Rectal smooth muscle tissue (tissue), 1 donor: ENCODE results near the gene KIAA1586.

Experiments used
- H3K27ac ChIP-seq: one replicate; pipeline ENCODE4 v1.7.0; 2013; ENCODE audit warnings: low read depth, low read length, inconsistent platforms
- H3K27me3 ChIP-seq: one replicate; pipeline ENCODE4 v1.7.0; 2013; ENCODE audit warnings: low read length; ENCODE audit not compliant: control insufficient read depth, insufficient read depth
- H3K36me3 ChIP-seq: one replicate; pipeline ENCODE4 v1.7.0; 2013; ENCODE audit warnings: low read length; ENCODE audit not compliant: control insufficient read depth, insufficient read depth
- H3K4me1 ChIP-seq: one replicate; pipeline ENCODE4 v1.7.0; 2013; ENCODE audit warnings: low read length; ENCODE audit not compliant: control insufficient read depth, insufficient read depth
- H3K4me3 ChIP-seq: one replicate; pipeline ENCODE4 v1.7.0; 2013; ENCODE audit warnings: low read length
- H3K9ac ChIP-seq: one replicate; pipeline ENCODE4 v1.7.0; 2013; ENCODE audit warnings: low read length

KIAA1586 gene

DNA sequence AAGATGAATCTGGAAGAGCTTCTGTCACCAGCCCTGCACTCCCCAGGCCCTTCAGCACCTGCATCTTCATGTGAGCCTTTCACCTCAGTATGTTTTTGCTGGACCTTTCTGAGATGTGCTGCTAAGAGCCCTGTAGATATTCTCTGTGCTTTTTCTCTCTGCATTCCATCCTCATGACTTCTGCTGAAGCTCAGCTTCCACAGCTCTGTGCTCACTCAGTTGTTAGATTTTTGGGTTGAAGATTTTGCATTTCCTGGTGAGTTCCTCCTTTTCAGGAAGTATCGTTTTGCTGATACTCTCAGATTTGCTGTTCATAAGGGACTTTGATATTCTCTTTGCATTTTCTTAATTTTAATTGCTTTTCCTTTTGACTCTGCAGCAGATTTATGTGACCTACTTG, 18.3 kb downstream of the KIAA1586 start:
- H3K9ac ChIP-seq = no peak overlapping the region
- no peaks in the 10 kb centered on the region for H3K4me1 ChIP-seq
- H3K27ac ChIP-seq = no peak overlapping the region
- no peak overlapping the region for H3K4me3 ChIP-seq
- H3K36me3 ChIP-seq = peaks cover 2% of the 10 kb centered on the region
- H3K27me3 ChIP-seq = no peaks in the 10 kb centered on the region

DNA sequence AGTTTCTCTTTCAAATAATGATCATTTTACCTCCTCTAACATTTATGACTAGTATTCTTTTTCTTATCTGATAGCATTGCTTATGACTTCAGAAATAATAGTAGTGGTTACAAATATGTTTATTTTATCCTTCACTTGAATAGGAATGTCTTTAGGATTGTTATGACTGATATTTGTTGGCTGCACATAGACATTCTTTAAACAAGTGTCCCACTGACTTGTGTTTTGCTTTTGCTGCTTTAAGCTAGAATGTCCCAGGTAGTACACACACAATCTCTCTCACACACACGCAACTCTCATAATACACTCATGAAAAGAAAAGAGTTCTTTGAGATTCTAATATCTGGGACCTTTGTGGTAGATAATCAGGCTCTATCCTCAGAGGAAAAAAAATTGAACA, 21.6 kb downstream of the KIAA1586 start:
- no peaks in the 10 kb centered on the region for H3K27me3 ChIP-seq
- H3K27ac ChIP-seq = no peak overlapping the region
- no peaks in the 10 kb centered on the region for H3K4me1 ChIP-seq
- no peak overlapping the region for H3K4me3 ChIP-seq
- H3K9ac ChIP-seq = no peak overlapping the region
- H3K36me3 ChIP-seq = no peaks in the 10 kb centered on the region

DNA sequence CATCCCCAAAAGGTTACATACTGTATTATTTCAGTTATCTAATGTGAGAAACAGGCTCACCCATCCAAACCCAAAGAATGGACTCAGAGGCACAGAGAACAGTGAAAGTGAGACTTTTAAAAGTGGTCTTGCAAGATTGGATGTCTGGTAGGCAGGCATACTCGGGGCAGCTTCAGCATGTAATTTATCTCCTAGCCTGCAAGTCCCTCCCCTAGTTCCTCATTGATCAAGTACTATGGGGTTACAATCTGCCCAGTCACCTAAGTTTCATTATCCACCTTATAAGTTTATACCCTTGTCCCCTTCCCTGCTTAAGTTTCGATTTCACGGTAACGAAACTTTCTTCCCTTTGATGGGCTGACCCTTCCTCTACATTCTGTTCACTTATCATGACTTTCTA, 22.7 kb downstream of the KIAA1586 start:
- H3K9ac ChIP-seq = no peak overlapping the region
- H3K4me3 ChIP-seq = no peak overlapping the region
- no peak overlapping the region for H3K27ac ChIP-seq

DNA sequence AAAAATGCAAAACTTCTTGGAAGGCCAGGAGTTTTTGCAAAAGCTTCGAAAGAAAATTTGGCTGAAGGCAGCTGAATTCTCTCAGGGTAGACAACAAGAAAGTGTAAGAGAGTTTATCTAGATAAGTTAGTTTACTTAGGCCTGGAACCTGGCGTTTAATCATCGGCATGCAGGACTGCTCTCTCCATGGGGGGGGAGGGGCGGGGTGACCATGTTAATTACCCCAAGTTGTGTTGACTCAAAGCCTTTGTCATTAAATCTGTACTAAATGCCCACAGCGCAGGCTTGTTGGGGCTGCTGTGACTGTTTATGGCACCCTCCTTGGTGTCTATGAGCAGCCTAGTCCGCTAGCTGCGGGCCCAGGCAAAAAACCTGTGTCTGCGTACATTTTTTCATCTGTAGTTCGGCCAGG, 23.4 kb downstream of the KIAA1586 start:
- Histone ChIP-seq H3K27me3 (no peaks in the 10 kb centered on the region), H3K9ac (no peak overlapping the region), H3K27ac (no peak overlapping the region), H3K4me3 (no peak overlapping the region), H3K36me3 (no peaks in the 10 kb centered on the region), H3K4me1 (no peaks in the 10 kb centered on the region)

More for the DNA sequence above, 22.7 kb downstream of the KIAA1586 start:
- H3K27me3 ChIP-seq = no peaks in the 10 kb centered on the region
- no peaks in the 10 kb centered on the region for H3K4me1 ChIP-seq
- no peaks in the 10 kb centered on the region for H3K36me3 ChIP-seq

DNA sequence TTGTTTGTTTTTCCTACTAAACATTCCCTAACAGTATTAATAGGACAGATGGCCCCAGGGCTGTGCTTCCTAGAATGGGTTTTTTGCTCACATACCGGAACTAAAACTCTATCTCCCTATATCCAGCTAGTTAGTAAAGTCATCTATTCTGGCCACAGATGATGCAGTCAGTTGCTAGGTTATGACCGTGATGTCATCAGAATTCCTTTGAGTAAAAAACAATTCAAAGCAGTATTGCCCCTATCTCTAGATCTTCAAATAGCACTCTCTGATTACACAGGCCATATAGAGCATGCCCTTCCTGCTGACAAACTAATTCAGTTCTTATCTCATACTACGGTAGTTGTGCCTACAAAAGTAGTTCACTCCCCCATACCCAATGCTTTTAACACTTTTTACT, 25.6 kb downstream of the KIAA1586 start:
- Histone ChIP-seq H3K36me3 (no peaks in the 10 kb centered on the region), H3K9ac (no peak overlapping the region), H3K4me1 (no peaks in the 10 kb centered on the region), H3K27me3 (no peaks in the 10 kb centered on the region), H3K27ac (no peak overlapping the region), H3K4me3 (no peak overlapping the region)

DNA sequence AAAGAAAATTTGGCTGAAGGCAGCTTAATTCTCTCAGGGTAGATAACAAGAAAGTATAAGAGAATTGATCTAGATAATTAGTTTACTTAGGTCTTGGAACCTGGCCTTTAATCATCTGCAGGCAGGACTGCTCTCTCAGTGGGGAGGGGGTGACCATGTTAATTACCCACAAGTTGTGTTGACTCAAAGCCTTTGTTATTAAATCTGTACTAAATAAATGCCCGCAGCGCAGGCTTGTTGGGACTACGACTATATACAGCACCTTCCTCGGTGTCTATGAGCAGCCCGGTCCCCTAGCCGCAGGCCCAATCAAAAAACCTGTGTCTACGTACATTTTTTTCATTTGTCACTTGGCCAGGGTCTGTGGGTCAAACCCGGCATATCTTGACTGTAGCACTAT, 27.9 kb downstream of the KIAA1586 start:
- Histone ChIP-seq H3K9ac (no peak overlapping the region), H3K36me3 (no peaks in the 10 kb centered on the region), H3K27ac (no peak overlapping the region), H3K27me3 (no peaks in the 10 kb centered on the region), H3K4me3 (no peak overlapping the region), H3K4me1 (no peaks in the 10 kb centered on the region)

DNA sequence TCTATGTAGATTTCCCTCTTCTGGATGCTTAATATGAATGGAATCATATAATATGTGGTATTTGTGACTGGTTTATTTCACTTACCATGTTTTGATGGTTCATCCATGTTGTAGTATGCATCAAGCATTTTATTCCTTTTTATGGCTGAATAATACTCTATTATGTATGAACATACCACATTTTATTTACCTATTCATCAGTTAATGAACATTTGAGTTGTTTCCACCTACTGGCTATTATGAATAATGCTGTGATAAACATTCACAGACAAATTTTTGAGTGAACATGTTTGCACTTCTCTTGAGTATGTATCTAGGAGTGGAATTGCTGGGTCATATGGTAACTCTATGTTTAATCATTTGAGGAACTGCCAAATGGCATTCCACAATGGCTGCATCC, 28.6 kb downstream of the KIAA1586 start:
- Histone ChIP-seq H3K4me1 (no peaks in the 10 kb centered on the region), H3K27me3 (no peaks in the 10 kb centered on the region), H3K36me3 (no peaks in the 10 kb centered on the region), H3K9ac (no peak overlapping the region), H3K4me3 (no peak overlapping the region), H3K27ac (no peak overlapping the region)

DNA sequence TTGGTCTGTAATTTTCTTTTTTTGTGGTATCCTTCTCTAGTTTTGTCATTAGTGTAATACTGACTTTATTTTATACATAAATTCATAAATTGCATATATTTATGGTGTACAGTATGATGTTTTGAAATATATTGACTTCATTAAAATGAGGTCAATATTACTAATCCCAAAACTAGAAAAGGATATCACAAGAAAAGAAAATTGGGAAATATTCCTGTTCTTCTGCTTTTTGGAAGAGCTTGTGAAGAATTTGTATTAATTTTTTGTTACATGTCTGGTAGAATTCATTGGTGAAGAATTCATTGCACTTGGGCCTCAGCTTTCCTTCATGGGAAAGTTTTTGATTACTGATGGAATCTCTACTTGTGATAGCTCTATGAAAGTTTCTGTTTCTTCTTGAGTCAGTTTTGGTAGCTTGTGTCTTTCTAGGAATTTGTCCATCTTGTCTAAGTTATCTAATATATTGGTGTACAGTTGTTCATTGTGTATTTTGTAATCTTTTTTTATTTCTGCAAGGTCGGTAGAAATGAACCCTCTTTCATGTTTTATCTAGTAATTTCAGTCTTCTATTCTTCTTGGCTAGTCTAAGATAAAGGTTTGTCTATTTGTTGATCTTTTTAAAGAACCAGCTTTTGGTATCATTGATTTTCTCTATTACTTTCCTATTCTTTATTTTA, 32.2 kb downstream of the KIAA1586 start:
- H3K4me3 ChIP-seq = no peak overlapping the region
- H3K4me1 ChIP-seq = no peaks in the 10 kb centered on the region
- H3K27me3 ChIP-seq = no peaks in the 10 kb centered on the region
- no peak overlapping the region for H3K27ac ChIP-seq
- H3K9ac ChIP-seq = no peak overlapping the region
- H3K36me3 ChIP-seq = no peaks in the 10 kb centered on the region

DNA sequence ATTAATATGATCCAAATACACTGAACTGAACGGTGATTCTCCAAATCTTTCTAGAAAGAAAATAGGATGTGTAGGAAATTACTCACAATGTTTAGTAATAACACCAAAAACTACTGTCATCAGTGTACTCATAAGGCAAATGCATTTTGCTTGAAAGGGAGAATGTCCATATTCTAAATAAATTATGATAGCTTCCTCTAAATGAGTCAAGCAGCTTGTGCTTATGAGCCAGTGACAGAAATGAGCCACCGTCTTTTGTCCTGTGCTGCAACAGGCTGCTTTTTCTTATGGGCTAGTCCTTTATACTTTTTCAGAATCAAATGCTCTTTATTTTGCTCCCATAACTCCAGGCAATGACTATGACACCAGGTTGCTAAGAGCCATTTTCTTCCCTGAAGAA, 39.0 kb downstream of the KIAA1586 start:
- H3K27ac ChIP-seq = no peak overlapping the region
- no peak overlapping the region for H3K9ac ChIP-seq
- no peak overlapping the region for H3K4me3 ChIP-seq
- no peaks in the 10 kb centered on the region for H3K36me3 ChIP-seq
- H3K27me3 ChIP-seq = no peaks in the 10 kb centered on the region
- H3K4me1 ChIP-seq = peaks cover 3% of the 10 kb centered on the region

DNA sequence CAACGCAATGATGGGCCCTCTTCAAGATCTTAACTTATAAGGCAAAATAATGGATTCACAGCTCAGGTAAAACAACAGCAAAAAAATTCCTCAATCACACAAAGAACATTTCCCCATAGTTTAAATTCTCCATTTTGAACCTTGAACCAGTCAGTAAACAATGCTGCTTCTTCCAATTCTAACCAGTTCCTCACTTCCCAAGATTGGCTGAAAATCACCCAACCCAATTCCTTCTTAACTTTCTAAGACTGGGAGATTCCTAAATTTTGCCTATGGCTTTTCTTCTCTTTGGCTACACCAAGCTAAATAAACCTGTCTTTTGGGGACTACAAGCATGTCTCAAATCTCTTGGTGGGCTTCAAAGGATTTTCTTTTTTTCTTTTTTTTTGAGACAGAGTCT, 40.4 kb downstream of the KIAA1586 start:
- Histone ChIP-seq H3K27ac (no peak overlapping the region), H3K4me1 (peaks cover 3% of the 10 kb centered on the region), H3K27me3 (no peaks in the 10 kb centered on the region), H3K36me3 (no peaks in the 10 kb centered on the region), H3K9ac (no peak overlapping the region), H3K4me3 (no peak overlapping the region)

DNA sequence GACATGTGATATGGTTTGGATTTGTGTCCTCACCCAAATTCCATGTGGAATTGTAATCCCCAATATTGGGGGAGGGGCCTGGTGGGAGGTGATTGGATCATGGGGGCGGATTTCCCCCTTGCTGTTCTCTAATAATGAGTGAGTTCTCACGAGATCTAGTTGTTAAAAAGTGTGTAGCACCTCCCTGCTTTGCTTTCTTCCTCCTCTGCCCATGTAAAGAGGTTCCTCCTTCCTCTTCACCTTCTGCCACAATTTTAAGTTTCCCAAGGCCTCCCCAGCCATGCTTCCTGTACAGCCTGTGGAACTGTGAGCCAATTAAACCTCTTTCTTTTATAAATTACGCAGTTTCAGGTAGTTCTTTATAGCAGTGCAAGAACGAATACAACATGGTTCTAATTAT, 41.4 kb downstream of the KIAA1586 start:
- Histone ChIP-seq H3K36me3 (no peaks in the 10 kb centered on the region), H3K4me1 (peaks cover 3% of the 10 kb centered on the region), H3K9ac (no peak overlapping the region), H3K4me3 (no peak overlapping the region), H3K27me3 (no peaks in the 10 kb centered on the region), H3K27ac (no peak overlapping the region)

DNA sequence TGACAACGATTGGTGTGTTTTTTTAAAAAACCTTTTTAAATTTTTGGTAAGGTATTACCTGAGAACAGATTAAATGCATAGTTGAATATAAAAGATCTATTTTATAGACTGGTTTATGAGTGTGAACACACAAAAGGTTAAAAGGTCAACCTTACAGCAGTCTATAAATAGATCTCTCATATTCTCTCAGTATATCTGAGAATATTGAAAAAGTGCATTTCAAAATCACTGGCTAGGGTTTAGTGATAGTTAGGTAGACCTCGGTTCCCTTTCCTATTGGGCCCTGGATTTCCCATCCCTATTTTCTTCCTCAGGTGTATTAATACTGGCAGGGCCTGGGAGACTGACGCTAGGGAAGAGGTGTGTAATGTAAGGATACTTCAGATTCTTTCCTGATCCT, 42.8 kb downstream of the KIAA1586 start:
- Histone ChIP-seq H3K27me3 (no peaks in the 10 kb centered on the region), H3K9ac (no peak overlapping the region), H3K36me3 (no peaks in the 10 kb centered on the region), H3K27ac (no peak overlapping the region), H3K4me1 (peaks cover 3% of the 10 kb centered on the region), H3K4me3 (peak overlapping the region; percentile 53)

DNA sequence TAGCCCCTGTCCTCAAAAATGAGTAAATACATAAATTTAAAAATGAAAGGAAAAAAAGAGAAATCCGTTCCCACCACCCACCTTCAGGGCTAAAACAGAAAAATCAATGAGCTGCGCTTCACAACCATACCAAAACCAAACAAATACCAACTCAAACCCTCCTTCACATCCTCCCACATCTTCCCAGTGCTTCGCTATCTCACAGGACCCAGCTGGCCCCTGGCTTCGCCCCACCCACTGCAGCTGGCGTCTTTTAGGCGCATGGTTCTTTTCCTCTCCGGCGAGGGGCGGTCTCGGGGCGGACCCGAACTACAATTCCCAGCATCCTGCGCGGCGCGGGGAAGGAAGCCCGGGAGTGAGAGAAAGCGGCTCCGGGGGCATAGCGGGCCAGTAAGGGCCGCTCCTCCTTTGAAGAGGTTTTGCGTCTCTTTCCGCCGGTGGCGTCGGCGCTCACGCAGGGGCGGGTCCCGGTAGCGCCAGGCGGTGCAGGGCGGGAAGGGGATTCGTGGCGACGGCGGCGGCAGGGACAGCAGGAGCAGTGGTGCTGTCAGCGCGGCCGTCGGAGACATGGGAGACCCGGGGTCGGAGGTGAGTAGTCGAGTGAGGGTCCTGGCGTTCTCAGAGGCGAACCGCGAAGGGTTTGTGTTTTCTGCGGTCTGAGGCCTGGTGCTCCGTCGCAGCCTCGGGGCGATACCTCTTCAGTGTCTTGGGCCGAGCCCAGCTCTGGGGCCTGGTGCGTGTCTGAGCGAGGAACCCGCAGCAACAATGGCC, 43.4 kb downstream of the KIAA1586 start, which contains the start of gene ZNF451:
Gene ZNF451 (plus strand): TSS at position 502 of the 771 bp plus-strand sequence. CDS start 66 bp downstream, at position 568.
- peaks cover 3% of the 10 kb centered on the region for H3K4me1 ChIP-seq
- peak within 1 kb of the TSS; percentile 70 for H3K4me3 ChIP-seq
- H3K27ac ChIP-seq = peak within 1 kb of the TSS; percentile 83
- no peaks in the 10 kb centered on the region for H3K27me3 ChIP-seq
- no peaks in the 10 kb centered on the region for H3K36me3 ChIP-seq
- H3K9ac ChIP-seq = no peak within 1 kb of the TSS
